Duodenal mucosa (tissue), 2 donors: ENCODE results near the gene CAPN1.
"Not testable (repeated sequence)": the region's sequence is repeated elsewhere in the genome, so short reads cannot be mapped to it uniquely, and the experiment has no call there.

Source experiments
- H3K27ac ChIP-seq: one replicate; pipeline ENCODE4 v1.7.0; 2013; ENCODE audit warnings: low read depth, low read length
- H3K27me3 ChIP-seq, 2 donors: one replicate each; pipeline ENCODE4 v1.7.0; 2013; ENCODE audit warnings: low read length in 2 of 2, control low read depth in 1 of 2; ENCODE audit not compliant: insufficient read depth in 2 of 2, control insufficient read depth in 1 of 2
- H3K36me3 ChIP-seq, 2 donors: one replicate each; pipeline ENCODE4 v1.7.0; 2013; ENCODE audit warnings: low read length in 2 of 2, control low read depth in 1 of 2; ENCODE audit not compliant: insufficient read depth in 2 of 2, control insufficient read depth in 1 of 2
- H3K4me1 ChIP-seq, 2 donors: one replicate each; pipeline ENCODE4 v1.7.0; 2013; ENCODE audit warnings: low read length in 2 of 2, control low read depth in 1 of 2; ENCODE audit not compliant: insufficient read depth in 2 of 2, control insufficient read depth in 1 of 2
- H3K4me3 ChIP-seq, 2 donors: one replicate each; pipeline ENCODE4 v1.7.0; 2013; ENCODE audit warnings: low read length in 2 of 2, low read depth in 1 of 2
- H3K9ac ChIP-seq, 2 donors: one replicate each; pipeline ENCODE4 v1.7.0; 2013; ENCODE audit warnings: low read length in 2 of 2, low read depth in 1 of 2
- H3K9me3 ChIP-seq, 2 donors: one replicate each; pipeline ENCODE4 v1.7.0; 2013; ENCODE audit warnings: low read length in 2 of 2, control low read depth in 1 of 2; ENCODE audit not compliant: control insufficient read depth in 1 of 2

Gene CAPN1

DNA sequence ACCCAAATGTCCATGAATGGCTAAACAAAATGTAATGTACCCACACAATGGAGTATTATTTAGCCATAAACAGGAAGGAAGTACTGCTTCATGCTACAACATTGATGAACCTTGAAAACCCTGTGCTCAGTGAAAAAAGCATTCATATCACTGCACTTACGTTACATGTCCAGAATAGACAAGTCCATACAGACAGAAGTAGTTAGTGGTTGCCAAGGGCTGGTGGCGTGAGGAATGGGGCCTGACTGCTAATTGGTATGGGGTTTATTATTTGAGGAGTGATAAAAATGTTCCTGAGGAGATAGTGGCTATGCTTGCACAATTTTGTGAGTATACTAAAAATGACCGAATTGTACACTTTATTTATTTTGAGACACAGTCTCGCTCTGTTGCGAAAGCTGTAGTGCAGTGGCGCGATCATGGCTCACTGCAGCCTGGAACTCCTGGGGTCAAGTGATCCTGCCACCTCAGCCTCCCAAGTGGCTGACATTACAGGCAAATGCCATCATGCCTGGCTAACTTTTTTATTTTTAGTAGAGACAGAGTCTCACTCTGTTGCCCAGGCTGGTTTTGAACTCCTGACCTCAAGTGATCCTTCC lies 39.7 kb upstream of the CAPN1 start:
- Histone ChIP-seq H3K9ac (no peak overlapping the region), H3K36me3 (no peaks in the 10 kb centered on the region), H3K4me1 (no peaks in the 10 kb centered on the region), H3K9me3 (no peaks in the 10 kb centered on the region), H3K27ac (no peak overlapping the region), H3K4me3 (no peak overlapping the region), H3K27me3 (no peaks in the 10 kb centered on the region)

DNA sequence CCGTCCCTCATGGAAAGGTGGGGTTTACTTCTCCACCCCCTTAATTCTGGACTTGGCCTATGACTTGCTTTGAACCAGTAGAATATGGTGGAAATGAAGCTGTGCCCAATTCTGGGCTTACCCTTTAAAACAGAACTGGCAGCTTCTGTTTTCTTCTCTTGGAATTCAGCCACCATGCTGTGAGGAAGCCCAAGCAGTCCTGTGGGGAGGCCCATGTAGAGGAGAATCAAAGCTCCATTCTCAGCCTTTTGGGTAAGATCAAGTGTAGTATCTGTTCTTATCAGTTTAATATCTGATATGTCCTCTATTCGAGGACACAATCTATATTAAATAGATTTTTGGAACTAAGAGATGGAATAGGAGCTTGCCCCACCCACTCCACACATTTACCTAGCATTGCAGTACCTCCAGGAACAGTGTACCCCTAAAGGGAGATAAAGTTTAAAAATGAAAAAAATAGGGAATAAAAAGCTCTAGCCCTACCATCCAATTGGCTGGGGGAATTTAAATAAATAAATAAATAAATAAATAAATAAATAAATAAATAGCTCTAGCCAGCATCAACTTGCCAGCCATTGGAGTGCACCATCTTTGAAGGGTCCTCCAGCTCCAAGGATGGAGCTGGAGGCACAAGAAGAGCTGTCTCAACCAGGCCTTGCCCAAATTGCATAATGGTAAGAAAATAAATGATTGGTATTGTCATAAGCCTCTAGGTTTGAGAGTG lies 34.2 kb upstream of the CAPN1 start:
- H3K27ac ChIP-seq, result no peak overlapping the region
- no peaks in the 10 kb centered on the region for H3K27me3 ChIP-seq
- H3K4me1 ChIP-seq, result peaks cover 8 to 17% of the 10 kb centered on the region in 2 donors
- H3K9me3 ChIP-seq, result peaks cover 3 to 5% of the 10 kb centered on the region in 2 donors
- no peaks in the 10 kb centered on the region for H3K36me3 ChIP-seq
- no peak overlapping the region for H3K9ac ChIP-seq
- no peak overlapping the region for H3K4me3 ChIP-seq

DNA sequence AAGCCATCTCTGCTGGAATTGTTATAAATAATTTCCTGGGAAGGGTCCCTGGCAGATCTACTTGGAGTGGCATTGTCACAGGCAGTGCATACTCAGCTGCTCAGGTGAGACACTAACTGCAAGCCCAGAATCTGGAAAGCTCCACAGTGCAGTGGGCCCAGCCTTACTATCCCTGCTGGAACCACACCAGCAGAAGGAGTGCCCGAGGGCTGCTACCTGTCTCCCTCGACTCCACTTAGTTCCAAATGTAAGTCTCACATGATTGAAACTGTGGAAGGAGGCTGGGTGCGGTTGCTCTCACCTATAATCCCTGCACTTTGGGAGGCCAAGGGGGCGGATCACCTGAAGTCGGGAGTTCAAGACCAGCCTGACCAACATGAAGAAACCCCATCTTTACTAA lies 33.1 kb upstream of the CAPN1 start:
- Histone ChIP-seq H3K9ac (no peak overlapping the region), H3K27me3 (no peaks in the 10 kb centered on the region), H3K4me3 (no peak overlapping the region), H3K9me3 (peaks cover 3 to 5% of the 10 kb centered on the region in 2 donors), H3K27ac (no peak overlapping the region), H3K4me1 (peaks cover 8 to 17% of the 10 kb centered on the region in 2 donors), H3K36me3 (no peaks in the 10 kb centered on the region)

DNA sequence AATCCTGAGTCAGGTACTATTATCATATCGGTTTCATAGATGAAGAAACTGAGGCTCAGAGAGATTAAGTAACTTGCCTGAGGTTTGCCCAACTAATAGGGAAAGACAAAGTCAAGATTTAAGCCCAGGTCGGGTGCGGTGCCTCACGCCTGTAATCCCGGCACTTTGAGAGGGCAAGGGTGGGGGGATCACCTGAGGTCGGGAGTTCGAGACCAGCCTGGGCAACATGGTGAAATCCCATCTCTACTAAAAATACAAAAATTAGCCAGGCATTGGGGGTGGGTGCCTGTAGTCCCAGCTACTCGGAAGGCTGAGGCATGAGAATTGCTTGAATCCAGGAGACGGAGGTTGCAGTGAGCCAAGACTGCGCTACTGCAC lies 31.6 kb upstream of the CAPN1 start:
- H3K9me3 ChIP-seq, H3K27ac ChIP-seq, H3K4me3 ChIP-seq, H3K9ac ChIP-seq, H3K36me3 ChIP-seq, H3K27me3 ChIP-seq: not testable (repeated sequence)
- peaks cover 8 to 17% of the 10 kb centered on the region in 2 donors for H3K4me1 ChIP-seq

DNA sequence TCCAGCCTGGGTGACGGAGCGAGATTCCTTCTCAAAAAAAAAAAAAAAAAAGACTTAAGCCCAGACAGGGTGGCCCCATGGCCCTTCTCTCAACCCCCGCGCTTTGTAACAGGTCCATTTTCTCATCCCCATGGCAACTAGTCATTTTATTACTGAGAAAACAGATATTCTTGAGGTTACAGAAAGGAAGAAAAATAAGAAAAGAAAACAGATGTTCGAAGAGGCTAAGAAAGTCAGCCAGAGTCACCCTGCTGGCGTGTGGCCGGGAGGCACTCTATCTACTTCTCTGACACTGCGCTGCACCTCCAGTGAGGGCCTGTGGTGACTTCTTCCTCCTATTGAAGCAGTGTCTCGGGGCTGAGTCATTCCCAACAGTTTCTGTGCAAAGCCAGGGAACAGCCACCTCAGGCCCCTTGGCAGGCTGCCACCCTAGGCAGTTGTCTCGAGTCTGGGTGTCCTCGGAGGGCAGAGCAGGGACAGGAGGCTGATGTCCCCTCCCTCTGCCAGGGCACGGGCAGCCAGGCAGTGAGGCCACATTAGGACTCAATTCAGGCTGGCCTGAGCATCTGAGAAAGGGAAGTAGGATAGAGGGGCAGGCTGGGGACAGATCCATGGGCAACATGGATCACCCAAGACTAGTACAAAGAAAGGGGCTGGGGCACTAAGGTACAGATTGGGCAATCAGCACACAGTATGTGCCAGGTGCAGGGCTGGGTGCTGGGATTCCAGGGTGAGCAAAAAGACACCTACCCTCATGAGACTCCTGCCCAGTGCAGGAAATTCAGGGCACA lies 31.0 kb upstream of the CAPN1 start:
- H3K9me3 ChIP-seq, result peaks cover 3 to 5% of the 10 kb centered on the region in 2 donors
- peak overlapping the region in 1 of 2 donors; percentile 54 for H3K9ac ChIP-seq
- H3K4me1 ChIP-seq, result peaks cover 8 to 17% of the 10 kb centered on the region in 2 donors
- no peak overlapping the region for H3K4me3 ChIP-seq
- H3K27ac ChIP-seq, result peak overlapping the region; percentile 26
- no peaks in the 10 kb centered on the region for H3K27me3 ChIP-seq
- no peaks in the 10 kb centered on the region for H3K36me3 ChIP-seq

DNA sequence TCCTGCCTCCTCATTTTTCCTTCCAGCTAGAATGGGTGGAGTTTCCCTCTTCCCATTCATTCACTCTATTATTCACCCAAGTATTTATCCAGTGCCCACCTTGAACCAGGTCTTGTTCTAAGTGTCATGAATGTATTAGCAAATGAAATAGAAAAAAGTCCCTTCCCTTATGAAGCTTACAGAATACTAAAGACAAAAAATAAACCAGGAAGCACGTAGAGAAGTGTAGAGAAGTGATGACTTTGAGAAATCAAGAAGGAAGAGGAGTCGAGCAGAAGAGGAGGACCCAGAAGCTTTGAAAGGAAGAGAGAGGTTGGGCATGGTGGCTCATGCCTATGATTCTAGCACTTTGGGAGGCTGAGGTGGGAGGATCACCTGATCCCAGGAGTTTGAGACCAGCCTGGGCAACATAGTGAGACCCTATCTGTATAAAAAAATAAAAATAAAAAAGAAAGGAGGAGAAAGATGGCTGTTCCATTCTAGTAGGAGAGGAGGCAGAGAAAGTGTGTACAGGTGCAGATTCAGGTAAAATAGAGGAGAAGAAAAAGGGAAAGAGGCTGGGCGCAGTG lies 30.3 kb upstream of the CAPN1 start:
- Histone ChIP-seq H3K9me3 (peaks cover 3 to 5% of the 10 kb centered on the region in 2 donors), H3K27me3 (no peaks in the 10 kb centered on the region), H3K4me1 (peaks cover 8 to 17% of the 10 kb centered on the region in 2 donors), H3K36me3 (no peaks in the 10 kb centered on the region), H3K4me3 (no peak overlapping the region), H3K27ac (no peak overlapping the region), H3K9ac (no peak overlapping the region)

DNA sequence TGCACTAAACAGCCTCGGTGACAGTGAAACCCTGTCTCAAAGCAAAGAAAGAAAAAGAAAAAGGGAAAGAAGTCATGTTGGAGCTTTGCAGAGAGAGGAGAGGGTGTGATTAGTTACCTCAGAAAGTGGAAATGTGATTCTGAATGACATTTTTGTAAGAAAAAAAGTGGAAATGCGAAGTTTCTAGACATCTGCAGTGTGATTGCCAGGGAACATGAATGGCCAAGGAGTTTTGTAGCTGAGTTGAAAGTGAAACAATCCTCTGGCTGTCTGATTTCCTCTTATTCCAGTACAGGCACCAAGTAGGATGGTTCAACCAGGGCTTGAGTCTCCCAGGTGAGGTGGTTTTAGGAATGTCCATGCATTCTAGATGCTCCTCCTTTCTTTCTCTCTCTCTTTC lies 29.6 kb upstream of the CAPN1 start:
- Histone ChIP-seq H3K36me3 (no peaks in the 10 kb centered on the region), H3K4me1 (peaks cover 8 to 17% of the 10 kb centered on the region in 2 donors), H3K9ac (no peak overlapping the region), H3K27ac (no peak overlapping the region), H3K4me3 (no peak overlapping the region), H3K27me3 (no peaks in the 10 kb centered on the region), H3K9me3 (peaks cover 3 to 4% of the 10 kb centered on the region in 2 donors)

DNA sequence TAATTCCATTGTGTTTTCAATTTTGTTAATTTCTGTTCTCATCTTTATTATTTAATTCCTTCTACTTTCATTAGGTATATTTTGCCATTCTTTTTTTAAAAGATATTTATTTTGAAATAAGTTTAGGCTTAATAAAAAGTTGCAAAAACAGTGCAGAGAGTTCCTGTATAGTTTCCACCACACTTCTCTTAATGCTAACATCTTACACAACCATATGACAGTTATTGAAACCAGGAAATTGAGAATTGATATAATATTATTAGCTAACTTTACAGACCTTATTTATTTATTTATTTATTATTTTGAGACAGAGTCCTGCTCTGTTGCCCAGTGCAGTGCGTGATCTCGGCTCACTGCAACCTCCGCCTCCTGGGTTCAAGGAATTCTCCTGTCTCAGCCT lies 25.5 kb upstream of the CAPN1 start:
- no peaks in the 10 kb centered on the region for H3K9me3 ChIP-seq
- H3K27ac ChIP-seq, result no peak overlapping the region
- no peak overlapping the region for H3K9ac ChIP-seq
- H3K27me3 ChIP-seq, result no peaks in the 10 kb centered on the region
- peaks cover 2 to 4% of the 10 kb centered on the region in 2 donors for H3K4me1 ChIP-seq
- no peaks in the 10 kb centered on the region for H3K36me3 ChIP-seq
- no peak overlapping the region for H3K4me3 ChIP-seq

DNA sequence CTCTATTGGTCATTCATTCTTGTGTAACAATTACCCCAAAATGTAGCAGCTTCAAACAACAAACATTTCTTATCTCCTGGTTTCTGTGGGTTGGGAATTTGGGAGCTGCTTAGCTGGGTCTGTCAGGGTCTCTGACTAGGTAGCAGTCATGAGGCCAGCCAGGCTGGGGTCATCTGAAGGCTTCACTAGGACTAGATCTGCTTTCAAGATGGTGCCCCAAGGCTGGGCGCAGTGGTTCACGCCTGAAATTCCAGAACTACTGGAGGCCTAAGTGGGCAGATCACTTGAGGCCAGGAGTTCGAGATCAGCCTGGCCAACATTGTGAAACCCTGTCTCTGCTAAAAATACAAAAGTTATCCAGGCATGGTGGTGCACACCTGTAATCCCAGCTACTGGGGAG lies 24.8 kb upstream of the CAPN1 start:
- Histone ChIP-seq H3K4me1 (no peaks in the 10 kb centered on the region), H3K4me3 (no peak overlapping the region), H3K36me3 (no peaks in the 10 kb centered on the region), H3K27ac (no peak overlapping the region), H3K9ac (no peak overlapping the region), H3K27me3 (no peaks in the 10 kb centered on the region), H3K9me3 (no peaks in the 10 kb centered on the region)

DNA sequence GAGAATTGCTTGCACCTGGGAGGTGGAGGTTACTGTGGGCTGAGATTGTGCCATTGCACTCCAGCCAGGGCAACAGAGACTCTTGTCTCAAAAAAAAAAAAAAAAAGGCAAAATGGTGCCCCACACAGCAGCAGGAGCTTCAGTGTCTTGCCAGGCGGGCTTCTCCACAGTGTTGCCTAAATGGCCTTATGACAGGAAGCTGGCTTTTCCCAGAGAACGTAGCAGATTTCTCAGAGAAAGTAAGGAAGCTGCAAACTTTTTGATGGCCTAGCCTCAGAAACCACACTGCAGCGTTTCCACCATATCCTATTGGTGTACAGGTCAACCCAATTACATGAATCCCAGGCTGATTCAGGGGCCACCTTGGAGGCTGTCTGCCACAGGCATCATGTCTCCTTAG lies 24.4 kb upstream of the CAPN1 start:
- Histone ChIP-seq H3K36me3 (no peaks in the 10 kb centered on the region), H3K4me1 (no peaks in the 10 kb centered on the region), H3K27me3 (no peaks in the 10 kb centered on the region), H3K4me3 (no peak overlapping the region), H3K9me3 (no peaks in the 10 kb centered on the region), H3K27ac (no peak overlapping the region), H3K9ac (no peak overlapping the region)
